ES-I3 (cell line): ENCODE measurements around the gene LGALS4.
"Not testable (repeated sequence)": the region's sequence is repeated elsewhere in the genome, so short reads cannot be mapped to it uniquely, and the experiment has no call there.

Experiments
- H3K36me3 ChIP-seq: 2 replicates; pipeline ENCODE4 v1.6.1; 2013; ENCODE audit warnings: mild to moderate bottlenecking, low read length, control low read depth, moderate library complexity; ENCODE audit not compliant: insufficient read depth
- H3K4me1 ChIP-seq: 2 replicates; pipeline ENCODE4 v1.6.1; 2013; ENCODE audit warnings: mild to moderate bottlenecking, control low read depth, low read length; ENCODE audit not compliant: insufficient read depth
- H3K9ac ChIP-seq: 2 replicates; pipeline ENCODE4 v1.6.1; 2013; ENCODE audit warnings: low read depth, mild to moderate bottlenecking, low read length, moderate library complexity
- H3K9me3 ChIP-seq: 2 replicates; pipeline ENCODE4 v1.6.1; 2013; ENCODE audit warnings: mild to moderate bottlenecking, low read length, moderate library complexity; ENCODE audit not compliant: control insufficient read depth, insufficient read depth

Gene LGALS4

DNA sequence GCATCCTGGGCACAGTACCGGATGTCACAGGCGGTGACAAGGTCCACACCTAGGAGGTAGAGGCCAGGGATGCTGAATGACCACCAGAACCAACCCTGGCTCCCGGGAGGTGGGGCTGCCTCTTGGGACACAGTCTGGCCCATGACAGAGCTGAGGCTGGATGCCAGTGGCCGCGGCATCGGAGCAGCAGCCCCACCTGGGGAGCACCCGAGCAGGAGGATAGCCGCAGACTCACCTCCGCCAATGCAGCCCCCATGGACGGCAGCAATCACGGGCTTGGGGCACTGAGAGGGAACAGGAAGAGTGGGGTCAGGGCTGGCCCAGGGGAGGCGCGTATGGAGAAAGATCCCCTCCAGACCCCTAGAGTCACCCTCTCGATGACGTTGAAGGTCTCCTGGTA, 4.3 kb upstream of the LGALS4 start:
- no peaks in the 10 kb centered on the region for H3K9me3 ChIP-seq
- no peak overlapping the region for H3K9ac ChIP-seq
- H3K4me1 ChIP-seq, result peaks cover 5% of the 10 kb centered on the region; the same call in 1 of the 2 replicates
- 0 out of 2 replicates have a peak, but pooled peaks cover 2% of the 10 kb centered on the region for H3K36me3 ChIP-seq

DNA sequence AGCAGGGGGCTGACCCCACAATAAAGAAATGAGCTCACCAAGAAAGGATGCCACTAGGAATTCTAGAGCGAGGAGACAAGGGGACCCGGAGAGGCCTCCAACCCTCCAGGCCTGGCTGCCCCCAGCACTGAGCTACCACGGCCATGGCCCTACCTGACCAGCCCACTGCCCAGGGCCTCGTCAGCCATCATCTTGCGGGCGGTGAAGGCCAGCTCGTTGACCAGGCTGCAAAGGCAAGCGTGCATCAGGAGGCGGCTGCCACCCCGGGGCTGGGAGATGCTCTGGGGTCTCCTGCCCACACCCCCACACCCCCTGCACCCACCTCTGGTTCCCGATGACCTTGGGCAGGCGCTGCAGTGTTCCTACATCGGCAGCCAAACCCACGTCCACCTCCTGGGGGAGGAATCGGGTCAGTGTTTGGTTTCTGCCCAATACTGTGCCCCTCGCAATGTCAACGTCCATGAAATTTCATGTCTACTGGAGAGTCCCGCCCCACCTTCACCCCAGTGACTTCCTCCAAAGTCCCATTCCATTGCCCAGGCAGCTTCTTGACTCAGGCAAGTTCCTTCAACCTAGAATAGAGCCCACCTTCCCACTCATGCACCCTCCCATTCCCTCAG, 3.5 kb upstream of the LGALS4 start:
- Histone ChIP-seq H3K4me1 (peaks cover 5% of the 10 kb centered on the region; the same call in 1 of the 2 replicates), H3K36me3 (0 out of 2 replicates have a peak, but pooled peaks cover 2% of the 10 kb centered on the region), H3K9me3 (no peaks in the 10 kb centered on the region), H3K9ac (no peak overlapping the region)

DNA sequence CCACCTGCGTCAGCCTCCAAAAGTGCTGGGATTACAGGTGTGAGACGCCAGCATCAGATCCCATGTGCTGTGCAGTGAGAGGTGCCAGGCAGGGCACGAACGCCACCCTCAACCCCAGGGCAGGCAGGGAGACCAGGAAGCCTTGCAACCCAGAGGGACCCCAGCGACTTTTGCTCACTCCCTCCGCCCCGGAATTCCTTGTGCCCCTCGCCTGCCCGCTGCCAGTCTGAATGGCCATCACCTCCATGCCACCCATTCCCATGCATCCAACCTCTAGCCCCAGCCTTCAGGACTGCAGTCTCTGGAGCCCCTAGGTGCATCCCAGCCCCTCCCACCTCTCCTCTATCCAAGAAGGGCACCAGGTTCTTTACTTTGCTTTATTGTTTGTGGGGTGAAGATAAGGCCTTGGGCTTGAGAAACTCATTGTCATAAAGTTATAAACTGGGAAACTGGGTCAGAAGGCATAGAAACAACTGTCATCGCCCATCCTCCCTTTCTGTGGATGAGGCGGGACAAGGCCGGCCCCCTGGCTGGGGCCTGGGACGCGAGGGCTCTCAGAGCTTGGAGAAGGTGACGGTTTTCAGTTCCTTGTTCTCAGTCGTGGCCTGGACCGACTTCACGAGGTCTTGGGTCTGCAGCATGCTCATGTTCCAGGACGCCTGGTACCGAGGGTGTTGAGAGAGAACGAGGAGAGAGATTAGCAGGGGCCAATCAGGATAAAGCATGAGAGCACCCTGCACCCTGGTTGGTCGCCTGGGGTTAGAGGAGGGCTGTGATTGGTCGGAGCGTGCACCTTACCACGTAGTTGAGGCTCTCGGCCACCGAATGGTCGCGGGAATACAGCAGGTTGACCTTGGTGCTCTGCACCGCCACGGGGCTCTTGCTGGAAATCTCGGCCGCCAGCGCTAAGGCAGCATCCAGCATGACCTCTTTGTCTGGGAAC, 2.6 kb upstream of the LGALS4 start:
- Histone ChIP-seq H3K9me3 (no peaks in the 10 kb centered on the region), H3K4me1 (peaks cover 5% of the 10 kb centered on the region; the same call in 1 of the 2 replicates), H3K9ac (no peak overlapping the region), H3K36me3 (no peaks in the 10 kb centered on the region)

DNA sequence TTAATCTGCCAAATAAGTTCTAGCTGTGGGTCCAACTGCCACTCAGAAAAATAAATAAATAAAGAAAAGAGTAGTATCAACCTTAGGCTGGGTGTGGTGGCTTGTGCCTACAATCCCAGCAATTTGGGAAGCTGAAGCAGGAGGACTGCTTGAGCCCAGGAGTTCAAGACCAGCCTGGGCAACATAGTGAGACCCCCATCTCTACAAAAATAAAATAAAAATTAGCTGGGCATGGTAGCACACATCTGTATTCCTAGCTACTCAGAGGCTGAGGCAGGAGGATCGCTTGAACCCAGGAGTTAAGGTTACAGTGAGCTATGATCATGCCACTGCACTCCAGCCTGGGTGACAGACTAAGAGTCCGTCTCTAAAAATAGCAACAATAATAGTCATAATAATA, 1.2 kb upstream of the LGALS4 start:
- not testable (repeated sequence) for H3K4me1 ChIP-seq, H3K9ac ChIP-seq, H3K9me3 ChIP-seq, H3K36me3 ChIP-seq

DNA sequence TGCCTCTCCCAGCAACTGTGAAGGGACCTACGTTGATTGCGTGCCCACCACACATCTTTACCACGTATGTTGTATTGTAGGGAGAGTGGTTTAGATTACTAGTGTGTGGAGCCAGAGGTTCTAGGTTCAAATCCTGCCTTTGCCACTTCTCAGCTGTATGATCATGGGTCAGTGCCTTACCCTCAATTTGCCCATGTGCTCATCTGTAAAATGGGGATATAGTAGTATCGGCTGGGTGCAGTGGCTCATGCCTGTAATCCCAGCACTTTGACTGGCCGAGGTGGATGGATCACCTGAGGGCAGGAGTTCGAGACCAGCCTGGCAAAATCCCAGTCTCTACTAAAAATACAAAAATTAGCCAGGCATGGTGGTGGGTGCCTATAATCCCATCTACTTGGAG, 578 bp upstream of the LGALS4 start:
- no peaks in the 10 kb centered on the region for H3K36me3 ChIP-seq

DNA sequence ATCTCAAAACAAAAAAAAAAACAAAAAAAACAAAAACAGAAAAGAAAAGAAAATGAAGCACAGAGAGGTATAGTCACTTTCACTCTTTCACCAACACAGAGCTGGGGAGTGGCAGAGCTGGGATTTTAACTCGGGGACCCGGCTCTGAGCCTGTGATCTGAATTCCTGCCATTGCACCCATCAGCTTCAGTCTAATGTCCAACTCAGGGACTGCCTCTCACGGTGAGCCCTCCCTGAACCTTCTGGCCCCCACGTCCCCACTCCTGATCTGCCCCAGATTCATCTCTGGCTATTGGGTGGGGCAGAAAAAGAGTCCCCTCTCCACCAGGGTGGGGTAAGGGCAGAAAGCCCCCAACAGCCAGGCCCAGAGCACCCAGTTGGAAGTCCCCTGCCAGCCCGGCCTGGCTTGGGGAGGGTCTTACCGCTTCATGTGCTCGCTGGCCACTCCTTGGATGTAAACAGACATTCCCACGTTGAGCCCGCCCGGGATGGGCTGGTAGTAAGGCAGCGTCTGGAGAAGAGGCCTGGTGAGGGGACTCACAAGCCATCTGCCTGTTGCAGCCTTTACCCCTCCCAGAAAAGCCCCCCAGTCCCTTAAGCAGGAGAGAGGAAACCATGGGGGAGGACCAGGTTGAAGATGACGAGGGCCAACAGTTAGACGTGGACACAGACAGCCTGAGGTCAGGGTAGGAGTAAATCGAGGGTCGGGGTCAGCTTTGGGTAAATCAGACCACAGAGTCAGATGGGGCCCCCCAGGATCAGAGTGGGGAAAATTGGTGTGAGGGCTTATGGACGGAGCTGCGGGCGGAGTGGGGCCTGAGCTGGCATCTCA, 520 bp downstream of the LGALS4 start:
- H3K9me3 ChIP-seq, result no peaks in the 10 kb centered on the region
- H3K9ac ChIP-seq, result no peak overlapping the region
- no peaks in the 10 kb centered on the region for H3K4me1 ChIP-seq
- no peaks in the 10 kb centered on the region for H3K36me3 ChIP-seq

More for the DNA sequence above, 578 bp upstream of the LGALS4 start:
- H3K4me1 ChIP-seq, result no peaks in the 10 kb centered on the region
- no peak overlapping the region for H3K9ac ChIP-seq
- no peaks in the 10 kb centered on the region for H3K9me3 ChIP-seq

DNA sequence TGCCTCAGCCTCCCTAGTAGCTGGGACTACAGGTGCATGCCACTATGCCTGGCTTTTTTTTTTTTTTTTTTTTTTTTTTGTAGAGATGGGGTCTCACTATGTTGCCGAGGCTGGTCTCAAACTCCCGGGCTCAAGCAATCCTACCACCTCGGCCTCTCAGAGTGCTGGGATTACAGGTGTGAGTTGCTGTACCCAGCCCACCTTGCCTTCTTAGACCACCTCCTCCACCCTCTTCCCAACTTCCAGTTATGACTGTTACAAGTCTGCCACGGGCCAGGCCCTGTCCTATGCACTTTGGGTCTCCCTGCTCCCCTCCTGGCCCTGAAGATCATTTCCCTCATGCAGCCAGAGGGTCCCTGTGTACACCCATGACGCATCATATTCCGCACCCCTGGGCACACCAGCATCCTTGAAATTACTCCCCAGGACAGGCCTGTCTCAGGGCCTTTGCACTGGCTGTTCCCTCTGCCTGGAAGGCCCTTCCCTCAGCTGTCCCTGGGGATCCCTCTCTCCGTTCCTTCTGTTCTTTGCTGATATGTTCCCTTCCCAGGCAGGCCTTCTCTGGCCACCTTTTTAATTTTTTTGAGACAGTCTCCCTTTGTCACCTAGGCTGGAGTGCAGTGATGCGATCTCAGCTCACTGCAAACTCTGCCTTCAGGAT, 3.0 kb downstream of the LGALS4 start:
- no peaks in the 10 kb centered on the region for H3K4me1 ChIP-seq
- no peak overlapping the region for H3K9ac ChIP-seq
- no peaks in the 10 kb centered on the region for H3K36me3 ChIP-seq
- no peaks in the 10 kb centered on the region for H3K9me3 ChIP-seq

DNA sequence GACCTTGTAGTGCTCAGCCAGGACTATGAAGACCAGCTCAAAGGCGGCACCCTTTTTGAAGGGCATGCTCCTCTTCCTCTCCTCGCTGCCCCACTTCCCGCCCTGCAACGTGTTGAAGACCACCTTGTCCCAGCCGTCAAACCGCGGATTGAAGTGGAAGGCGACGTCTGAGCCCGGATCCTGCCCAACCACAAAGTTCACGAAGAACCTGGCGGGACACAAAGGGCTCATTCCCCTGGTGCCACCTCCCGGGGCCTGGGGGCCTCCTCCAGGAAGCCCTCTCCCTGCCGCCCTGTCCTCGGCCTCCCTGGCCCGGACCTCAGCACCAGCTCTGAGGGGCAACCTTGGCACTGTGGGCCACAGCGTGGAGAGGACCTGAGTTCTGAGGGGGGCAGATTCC, 4.0 kb downstream of the LGALS4 start:
- H3K9me3 ChIP-seq, result no peaks in the 10 kb centered on the region
- H3K36me3 ChIP-seq, result no peaks in the 10 kb centered on the region
- no peaks in the 10 kb centered on the region for H3K4me1 ChIP-seq
- no peak overlapping the region for H3K9ac ChIP-seq

DNA sequence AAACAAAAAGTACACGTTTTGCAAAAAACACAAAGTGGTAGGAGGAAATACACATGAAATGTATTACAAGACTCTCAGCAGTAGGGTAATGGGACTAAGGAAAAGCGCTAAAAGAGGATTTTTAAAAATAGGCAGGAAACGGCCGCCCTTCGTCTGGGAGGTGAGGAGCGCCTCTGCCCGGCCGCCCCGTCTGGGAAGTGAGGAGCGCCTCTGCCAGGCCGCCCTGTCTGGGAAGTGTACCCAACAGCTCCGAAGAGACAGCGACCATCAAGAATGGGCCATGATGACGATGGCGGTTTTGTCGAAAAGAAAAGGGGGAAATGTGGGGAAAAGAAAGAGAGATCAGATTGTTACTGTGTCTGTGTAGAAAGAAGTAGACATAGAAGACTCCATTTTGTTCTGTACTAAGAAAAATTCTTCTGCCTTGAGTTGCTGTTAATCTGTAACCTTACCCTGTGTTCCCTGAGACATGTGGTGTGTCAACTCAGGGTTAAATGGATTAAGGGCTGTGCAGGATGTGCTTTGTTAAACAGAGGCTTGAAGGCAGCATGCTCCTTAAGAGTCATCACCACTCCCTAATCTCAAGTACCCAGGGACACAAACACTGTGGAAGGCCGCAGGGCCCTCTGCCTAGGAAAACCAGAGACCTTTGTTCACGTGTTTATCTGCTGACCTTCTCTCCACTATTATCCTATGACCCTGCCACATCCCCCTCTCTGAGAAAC, 5.2 kb downstream of the LGALS4 start:
- H3K36me3 ChIP-seq, H3K9ac ChIP-seq, H3K9me3 ChIP-seq, H3K4me1 ChIP-seq: not testable (repeated sequence)

DNA sequence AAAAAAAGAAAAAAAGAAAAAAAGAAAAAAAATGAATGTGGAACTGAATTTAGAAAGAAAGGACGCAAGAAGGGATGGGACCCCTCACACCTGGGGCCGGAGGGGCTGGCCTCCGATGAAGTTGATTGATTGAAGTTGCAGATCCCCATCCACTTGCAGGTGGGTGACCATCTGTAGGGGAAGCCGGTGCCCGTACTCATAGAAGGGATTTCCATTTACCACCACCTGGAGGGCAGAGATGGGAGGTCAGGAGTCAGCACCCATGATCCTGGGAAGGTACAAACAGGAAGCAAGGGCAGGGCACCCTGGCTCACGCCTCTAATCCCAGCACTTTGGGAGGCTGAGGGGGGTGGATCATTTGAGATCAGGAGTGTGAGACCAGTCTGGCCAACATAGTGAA, 6.4 kb downstream of the LGALS4 start:
- Histone ChIP-seq H3K9me3 (no peaks in the 10 kb centered on the region), H3K4me1 (no peaks in the 10 kb centered on the region)

DNA sequence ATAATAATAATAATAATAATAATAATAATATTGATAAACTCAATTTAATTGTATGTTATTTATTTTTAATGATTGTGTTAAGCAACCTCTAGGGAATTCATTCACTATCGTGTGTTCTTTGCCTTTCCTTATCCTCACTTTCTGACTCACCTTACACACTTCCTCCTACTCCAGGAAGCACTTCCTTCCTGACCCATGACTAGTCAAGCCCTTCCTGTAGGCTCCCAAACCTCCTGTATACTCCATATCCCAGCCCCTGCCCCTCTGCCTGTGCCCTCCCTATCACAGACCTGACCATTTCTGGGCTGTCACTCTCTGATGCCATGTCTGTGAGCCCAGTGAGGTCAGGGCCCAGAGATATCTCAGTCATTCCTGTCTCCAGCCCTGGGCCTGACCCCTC, 7.6 kb downstream of the LGALS4 start:
- H3K36me3 ChIP-seq, result no peaks in the 10 kb centered on the region
- no peaks in the 10 kb centered on the region for H3K9me3 ChIP-seq
- H3K4me1 ChIP-seq, result no peaks in the 10 kb centered on the region
- H3K9ac ChIP-seq, result no peak overlapping the region

More for the DNA sequence above, 6.4 kb downstream of the LGALS4 start:
- H3K9ac ChIP-seq, result no peak overlapping the region
- H3K36me3 ChIP-seq, result no peaks in the 10 kb centered on the region

DNA sequence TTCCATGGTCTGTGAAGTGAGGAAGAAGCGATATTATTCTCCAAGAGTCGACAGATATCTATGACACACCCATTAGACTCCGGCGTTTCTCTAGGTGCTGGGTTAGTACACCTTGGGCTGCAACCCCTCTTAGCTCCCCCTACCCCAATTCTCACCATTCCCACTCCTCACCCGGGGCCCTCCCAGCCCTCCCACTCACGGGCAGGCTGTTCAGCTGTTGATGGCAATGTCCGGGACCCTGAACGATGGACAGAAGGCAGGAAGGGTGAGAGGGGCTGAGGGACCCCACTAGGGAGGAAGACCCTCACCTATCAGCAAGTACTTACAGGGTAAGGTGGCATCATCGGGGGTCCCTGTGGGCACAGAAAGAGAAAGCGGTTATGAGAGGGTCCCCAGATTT, 9.2 kb downstream of the LGALS4 start:
- Histone ChIP-seq H3K36me3 (no peaks in the 10 kb centered on the region), H3K9me3 (peaks cover 5% of the 10 kb centered on the region), H3K9ac (no peak overlapping the region), H3K4me1 (no peaks in the 10 kb centered on the region)

DNA sequence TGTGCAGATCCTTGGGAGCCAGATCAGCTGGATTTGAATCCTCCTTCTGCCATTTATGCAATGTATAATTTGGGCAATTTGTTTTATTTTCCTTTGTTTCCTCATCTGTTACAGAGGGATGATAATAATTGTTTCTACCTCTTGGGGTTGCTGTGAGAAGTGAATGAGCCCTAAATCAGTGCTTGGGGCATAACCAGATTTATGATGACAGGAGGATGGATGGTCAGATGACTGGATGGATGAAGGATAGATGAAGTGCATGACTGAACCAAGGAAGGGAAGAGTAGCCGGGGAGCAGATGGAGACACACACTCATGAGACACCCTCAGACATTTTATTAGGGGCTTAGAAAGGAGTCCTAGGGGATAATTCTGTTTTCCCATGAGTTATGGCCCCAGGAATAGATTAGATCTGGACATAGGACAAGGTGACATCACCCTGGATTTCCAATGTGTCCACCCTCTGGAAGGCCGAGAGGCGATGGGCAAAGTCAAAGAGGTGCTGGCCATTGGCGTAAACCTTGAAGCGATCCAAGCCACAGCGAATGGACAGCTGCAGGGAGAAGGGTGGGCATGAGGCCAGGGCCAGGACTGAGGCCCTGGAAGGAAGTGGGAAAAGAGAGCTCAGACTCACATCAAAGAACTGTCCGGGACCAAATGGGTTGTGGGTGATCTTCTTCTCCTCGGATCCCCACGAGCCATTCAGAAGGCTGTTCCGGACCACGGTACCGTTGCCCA, 11.2 kb downstream of the LGALS4 start:
- Histone ChIP-seq H3K36me3 (no peaks in the 10 kb centered on the region), H3K9me3 (peaks cover 5% of the 10 kb centered on the region), H3K4me1 (no peaks in the 10 kb centered on the region), H3K9ac (no peak overlapping the region)
